Inflammatory macrophage treated with lipopolysaccharide for 4 hours (primary cell): Measurements from ENCODE around the gene MRPL27.
"Not testable (repeated sequence)": the region's sequence is repeated elsewhere in the genome, so short reads cannot be mapped to it uniquely, and the experiment has no call there.

ENCODE experiments used
- DNase-seq: peaks from one replicate; pipeline ENCODE4 v3.0.0-alpha.2; 2020

The MRPL27 gene

GRCh38 chr17:50344731-50345365 is 28.1 kb downstream of the MRPL27 start:
- DNase-seq, result peak; percentile 33

- DNase-seq, result no peak
Observed at GRCh38 chr17:50339381-50339780, 33.6 kb downstream of the MRPL27 start.

GRCh38 chr17:50338645-50339044 is 34.3 kb downstream of the MRPL27 start:
- DNase-seq, result no peak

- DNase-seq, result no peak
Observed at GRCh38 chr17:50337956-50338355, 35.0 kb downstream of the MRPL27 start.

GRCh38 chr17:50333291-50334057 is 39.5 kb downstream of the MRPL27 start:
- not testable (repeated sequence) for DNase-seq

GRCh38 chr17:50332196-50332595 is 40.8 kb downstream of the MRPL27 start:
- DNase-seq, result no peak

- no peak for DNase-seq
Observed at GRCh38 chr17:50331085-50331791, 41.7 kb downstream of the MRPL27 start.

GRCh38 chr17:50330151-50330775 is 42.7 kb downstream of the MRPL27 start:
- no peak for DNase-seq

GRCh38 chr17:50329716-50330115 is 43.3 kb downstream of the MRPL27 start:
- DNase-seq, result no peak

- no peak for DNase-seq
Observed at GRCh38 chr17:50328363-50329325, 44.3 kb downstream of the MRPL27 start.

GRCh38 chr17:50326831-50327364 is 46.1 kb downstream of the MRPL27 start:
- no peak for DNase-seq

- no peak for DNase-seq
Observed at GRCh38 chr17:50325906-50326305, 47.1 kb downstream of the MRPL27 start.

- no peak for DNase-seq
Observed at GRCh38 chr17:50323060-50323459, 49.9 kb downstream of the MRPL27 start.

- DNase-seq, result no peak
Observed at GRCh38 chr17:50322271-50322670, 50.7 kb downstream of the MRPL27 start.

GRCh38 chr17:50319306-50320004 is 53.5 kb downstream of the MRPL27 start:
- DNase-seq, result no peak

- DNase-seq, result no peak
Observed at GRCh38 chr17:50318501-50319285, 54.3 kb downstream of the MRPL27 start.
